PC-3 (cell line): Measurements from ENCODE around the gene FAM229A.

Source experiments
- CTCF ChIP-seq: fragments of 300-600 bp; sonication (generic); conservative IDR thresholded peaks from 2 replicates; pipeline ENCODE4 v1.5.1; 2017; ENCODE audit warnings: antibody characterized with exemption, low read depth, mild to moderate bottlenecking, low read length
- EZH2 ChIP-seq: fragments of 300-600 bp; sonication (generic); IDR thresholded peaks from one replicate; pipeline ENCODE4 v1.6.1; 2017; ENCODE audit warnings: antibody characterized with exemption, mild to moderate bottlenecking, low read length; ENCODE audit not compliant: unreplicated experiment
- EZH2phosphoT487 ChIP-seq: fragments of 300-600 bp; sonication (generic); IDR thresholded peaks from 2 replicates; pipeline ENCODE4 v1.6.1; 2018; ENCODE audit warnings: mild to moderate bottlenecking, antibody characterized with exemption, low read length, borderline replicate concordance

- TF ChIP-seq CTCF: no peak
- no peak for TF ChIP-seq EZH2
- no peak for TF ChIP-seq EZH2phosphoT487
Measured at GRCh38 chr1:32341186-32341757, 21.0 kb downstream of the FAM229A start.
